Right lobe of liver (tissue), 4 donors: ENCODE data around the gene GLO1.

Experiments
- POLR2A ChIP-seq: fragments of 450-650 bp; IDR thresholded peaks from one replicate; pipeline ENCODE4 v1.6.1; 2017; ENCODE audit warnings: antibody characterized with exemption, mild to moderate bottlenecking
- TF ChIP-seq, protein P1 (sequence below), 4 donors: fragments of 200-600 bp in 3 of 4; fragments of 450-650 bp in 1 of 4; IDR thresholded peaks; one replicate each; pipeline versions ENCODE4 v1.5.1 to v1.8.0; 2016 to 2022; ENCODE audit warnings: antibody characterized with exemption in 4 of 4, mild to moderate bottlenecking in 2 of 4
- donor health status: DM: no; HTN: no; CAD: no.
- donor health status: DM: no; HTN: no; CAD: no.
- donor health status: DM: no; HTN: yes; CAD: no.

- TF ChIP-seq, protein P1, sequence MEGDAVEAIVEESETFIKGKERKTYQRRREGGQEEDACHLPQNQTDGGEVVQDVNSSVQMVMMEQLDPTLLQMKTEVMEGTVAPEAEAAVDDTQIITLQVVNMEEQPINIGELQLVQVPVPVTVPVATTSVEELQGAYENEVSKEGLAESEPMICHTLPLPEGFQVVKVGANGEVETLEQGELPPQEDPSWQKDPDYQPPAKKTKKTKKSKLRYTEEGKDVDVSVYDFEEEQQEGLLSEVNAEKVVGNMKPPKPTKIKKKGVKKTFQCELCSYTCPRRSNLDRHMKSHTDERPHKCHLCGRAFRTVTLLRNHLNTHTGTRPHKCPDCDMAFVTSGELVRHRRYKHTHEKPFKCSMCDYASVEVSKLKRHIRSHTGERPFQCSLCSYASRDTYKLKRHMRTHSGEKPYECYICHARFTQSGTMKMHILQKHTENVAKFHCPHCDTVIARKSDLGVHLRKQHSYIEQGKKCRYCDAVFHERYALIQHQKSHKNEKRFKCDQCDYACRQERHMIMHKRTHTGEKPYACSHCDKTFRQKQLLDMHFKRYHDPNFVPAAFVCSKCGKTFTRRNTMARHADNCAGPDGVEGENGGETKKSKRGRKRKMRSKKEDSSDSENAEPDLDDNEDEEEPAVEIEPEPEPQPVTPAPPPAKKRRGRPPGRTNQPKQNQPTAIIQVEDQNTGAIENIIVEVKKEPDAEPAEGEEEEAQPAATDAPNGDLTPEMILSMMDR (IDR thresholded peaks at IDR 0.05) = peak; percentile 56 to 80 (median 76)
- no peak for TF ChIP-seq POLR2A
These were observed 31.0 kb downstream of the GLO1 start for GRCh38 chr6:38671885-38672467.
